NCI-H128 (cell line): ENCODE data around the gene STING1.
A peak's percentile ranks its signal among the peaks of the same experiment; 100 is the strongest.
"Not testable (repeated sequence)": the region's sequence is repeated elsewhere in the genome, so short reads cannot be mapped to it uniquely, and the experiment has no call there.

Experiments used
- DNase-seq: peaks from one replicate; lab custom pipeline; 2025; ENCODE audit not compliant: unreplicated experiment; lab: John Stamatoyannopoulos, UW

The STING1 gene

DNA sequence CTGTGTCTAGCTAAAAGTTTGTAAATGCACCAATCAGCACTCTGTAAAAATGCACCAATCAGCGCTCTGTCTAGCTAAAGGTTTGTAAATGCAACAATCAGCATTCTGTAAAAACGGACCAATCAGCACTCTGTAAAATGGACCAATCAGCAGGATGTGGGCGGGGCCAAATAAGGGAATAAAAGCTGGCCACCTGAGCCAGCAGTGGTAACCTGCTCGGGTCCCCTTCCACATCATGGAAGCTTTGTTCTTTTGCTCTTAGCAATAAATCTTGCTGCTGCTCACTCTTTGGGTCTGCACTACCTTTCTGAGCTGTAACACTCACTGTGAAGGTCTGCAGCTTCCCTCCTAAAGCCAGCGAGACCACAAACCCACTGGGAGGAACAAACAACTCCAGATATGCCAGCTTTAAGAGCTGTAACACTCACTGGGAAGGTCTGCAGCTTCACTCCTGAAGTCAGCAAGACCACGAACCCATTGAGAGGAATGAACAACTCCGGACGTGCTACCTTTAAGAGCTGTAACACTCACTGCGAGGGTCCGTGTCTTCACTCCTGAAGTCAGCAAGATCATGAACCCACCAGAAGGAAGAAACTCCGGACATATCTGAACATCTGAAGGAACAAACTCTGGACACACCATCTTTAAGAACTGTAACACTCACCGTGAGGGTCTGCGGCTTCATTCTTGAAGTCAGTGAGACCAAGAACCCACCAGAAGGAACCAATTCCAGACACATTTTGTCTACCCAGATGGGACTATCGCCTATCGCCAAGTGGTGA is 20.7 kb upstream of the STING1 start:
- not testable (repeated sequence) for DNase-seq

- DNase-seq: no peak
These were observed 18.8 kb upstream of the STING1 start for GRCh38 chr5:139501381-139501780.

DNA sequence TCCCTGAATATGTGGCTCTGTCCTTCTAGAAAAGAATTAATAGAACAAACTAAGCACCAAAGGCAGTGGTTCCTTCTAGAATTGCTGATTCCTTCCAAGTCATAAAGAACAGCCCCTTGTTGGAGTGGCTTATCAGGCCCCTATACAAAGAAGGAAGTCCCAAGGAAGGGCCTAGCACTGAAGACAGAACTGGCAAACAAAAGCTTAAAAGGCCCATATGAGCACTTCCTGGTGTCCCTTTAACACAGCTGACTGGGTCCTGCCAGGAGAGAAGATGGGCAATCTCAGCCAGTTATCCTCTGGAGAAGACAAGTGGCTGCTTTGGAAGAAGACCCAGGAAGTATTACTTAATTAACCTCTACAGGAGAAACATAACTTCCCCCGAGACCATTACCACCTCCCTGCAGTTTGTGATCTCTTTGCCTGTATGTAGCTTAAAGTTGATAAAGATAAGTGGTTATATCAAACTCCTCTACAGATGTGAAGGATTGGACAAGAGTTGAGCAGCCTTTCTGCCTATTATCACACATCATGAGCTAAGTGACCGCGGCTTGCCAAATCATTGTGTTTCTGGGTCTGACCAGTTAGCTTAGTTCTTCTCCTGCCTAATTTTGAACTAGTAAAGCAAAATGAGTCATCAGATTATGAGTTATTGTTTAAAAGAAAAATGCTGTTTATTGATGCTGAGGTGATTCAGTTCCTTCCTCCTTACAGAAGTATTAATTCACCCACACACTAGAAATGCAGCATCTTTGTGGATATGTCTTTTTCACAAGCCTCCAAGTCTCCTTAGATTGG is 13.3 kb upstream of the STING1 start:
- DNase-seq: no peak

- DNase-seq: no peak
These were observed 12.3 kb upstream of the STING1 start for GRCh38 chr5:139494832-139495231.

DNA sequence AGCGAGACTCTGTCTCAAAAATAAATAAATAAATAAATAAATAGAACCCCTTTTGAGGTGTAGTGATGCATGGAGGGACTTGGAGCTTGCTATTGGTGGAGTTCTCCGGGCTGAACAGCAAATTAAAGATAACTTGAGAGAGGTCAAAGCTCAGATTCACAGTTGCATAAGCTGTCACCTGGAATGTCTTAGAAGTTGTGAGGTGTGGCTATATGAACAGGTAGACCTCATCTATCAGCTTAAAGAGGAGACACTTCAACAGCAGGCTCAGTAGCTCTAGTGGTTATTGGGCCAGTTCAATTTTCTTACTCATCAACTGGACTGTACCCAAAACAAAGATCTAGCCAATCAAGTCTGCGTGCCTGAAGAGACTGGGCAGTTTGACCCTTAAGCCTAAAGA is 11.7 kb upstream of the STING1 start:
- no peak for DNase-seq

GRCh38 chr5:139492700-139493192 is 10.2 kb upstream of the STING1 start:
- no peak for DNase-seq

DNA sequence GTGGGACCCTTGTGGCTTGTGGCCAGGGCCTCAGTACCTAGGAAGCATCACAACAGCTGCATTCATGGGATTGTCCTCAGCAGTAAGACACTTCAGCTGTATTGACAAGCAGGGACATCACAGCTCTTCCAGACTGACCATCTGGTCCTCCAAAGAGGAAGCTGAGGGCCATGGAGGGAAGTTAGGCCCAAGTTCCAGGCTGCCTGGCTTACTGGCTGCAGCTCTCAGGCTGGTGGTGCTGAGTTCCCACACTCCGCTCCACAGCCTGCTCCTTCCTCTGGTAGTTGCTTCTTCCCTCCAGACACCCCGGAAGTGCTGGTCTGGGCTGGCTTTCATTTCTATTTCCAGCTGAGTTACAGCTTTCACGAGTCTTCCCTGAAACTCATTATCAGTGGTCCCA is 5.7 kb upstream of the STING1 start:
- DNase-seq: no peak

DNA sequence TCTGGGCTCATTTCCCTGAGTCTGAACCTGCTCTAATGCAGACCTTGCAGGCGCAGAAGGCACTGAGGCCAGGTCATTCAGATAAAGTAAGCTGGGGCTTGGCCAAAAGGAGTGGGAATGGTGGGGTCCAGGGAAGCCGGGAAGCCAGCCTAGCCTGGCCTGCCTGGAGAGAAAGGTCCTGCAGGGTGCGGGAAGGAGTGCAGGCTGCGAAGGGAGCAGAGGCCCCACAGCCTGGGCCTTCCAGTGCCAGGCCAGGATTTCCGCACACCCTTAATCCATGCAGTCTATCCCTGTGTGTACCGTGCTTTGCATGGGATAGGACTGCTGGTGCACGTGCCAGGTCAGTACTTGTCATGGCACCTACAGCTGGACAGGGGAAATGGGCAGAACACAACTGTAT is 3.6 kb upstream of the STING1 start:
- DNase-seq: no peak

DNA sequence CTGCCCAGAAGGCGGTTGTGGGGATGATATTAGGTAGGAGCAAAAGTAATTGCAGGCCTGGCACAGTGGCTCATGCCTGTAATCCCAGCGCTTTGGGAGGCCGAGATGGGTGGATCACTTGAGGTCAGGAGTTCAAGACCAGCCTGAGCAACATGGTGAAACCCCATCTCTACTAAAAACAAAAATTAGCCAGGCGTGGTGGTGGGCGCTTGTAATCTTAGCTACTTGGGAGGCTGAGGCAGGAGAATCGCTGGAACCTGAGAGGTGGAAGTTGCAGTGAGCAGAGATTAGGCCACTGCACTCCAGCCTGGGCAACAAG is 291 bp upstream of the STING1 start:
- not testable (repeated sequence) for DNase-seq

DNA sequence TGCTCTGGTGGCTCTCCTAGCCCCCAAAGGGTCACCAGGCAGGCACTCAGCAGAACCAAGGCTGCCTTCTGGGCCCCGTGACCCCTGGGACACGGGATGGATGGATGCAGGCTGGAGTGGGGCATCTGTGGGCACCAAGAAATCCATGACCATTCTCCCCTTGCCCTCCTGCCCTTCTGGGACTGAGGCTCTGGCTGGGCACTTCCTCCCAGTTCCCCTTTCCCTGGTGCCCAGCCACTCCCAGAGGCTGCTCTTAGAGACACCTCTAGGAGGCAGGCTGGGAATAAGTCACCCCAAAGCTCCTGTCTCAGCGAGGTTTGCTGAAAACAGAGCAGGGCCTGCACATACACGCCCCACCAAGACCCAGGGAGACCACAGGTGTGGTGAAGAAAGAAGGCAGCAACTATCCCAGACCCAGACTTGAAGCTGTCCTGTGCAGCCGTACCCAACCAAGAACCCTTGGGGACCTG is 943 bp downstream of the STING1 start:
- DNase-seq: peak; percentile 15

DNA sequence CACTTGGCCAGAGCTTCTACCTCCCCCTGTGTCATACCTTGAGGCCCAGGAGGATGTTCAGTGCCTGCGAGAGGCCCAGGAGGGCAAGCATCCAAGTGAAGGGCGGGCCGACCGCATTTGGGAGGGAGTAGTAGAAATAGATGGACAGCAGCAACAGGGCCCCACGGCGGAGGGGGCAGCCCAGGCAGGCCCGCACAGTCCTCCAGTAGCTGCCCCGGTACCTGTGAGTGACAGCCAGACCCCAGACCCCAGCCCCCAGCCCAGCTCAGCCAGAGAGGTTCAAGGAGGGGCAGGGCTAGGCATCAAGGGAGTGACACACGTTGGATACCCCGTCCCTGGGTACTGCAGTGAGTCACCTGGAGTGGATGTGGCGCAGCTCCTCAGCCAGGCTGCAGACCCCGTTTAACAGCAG is 1.4 kb downstream of the STING1 start:
- DNase-seq: no peak

GRCh38 chr5:139479729-139480128 is 2.8 kb downstream of the STING1 start:
- not testable (repeated sequence) for DNase-seq

DNA sequence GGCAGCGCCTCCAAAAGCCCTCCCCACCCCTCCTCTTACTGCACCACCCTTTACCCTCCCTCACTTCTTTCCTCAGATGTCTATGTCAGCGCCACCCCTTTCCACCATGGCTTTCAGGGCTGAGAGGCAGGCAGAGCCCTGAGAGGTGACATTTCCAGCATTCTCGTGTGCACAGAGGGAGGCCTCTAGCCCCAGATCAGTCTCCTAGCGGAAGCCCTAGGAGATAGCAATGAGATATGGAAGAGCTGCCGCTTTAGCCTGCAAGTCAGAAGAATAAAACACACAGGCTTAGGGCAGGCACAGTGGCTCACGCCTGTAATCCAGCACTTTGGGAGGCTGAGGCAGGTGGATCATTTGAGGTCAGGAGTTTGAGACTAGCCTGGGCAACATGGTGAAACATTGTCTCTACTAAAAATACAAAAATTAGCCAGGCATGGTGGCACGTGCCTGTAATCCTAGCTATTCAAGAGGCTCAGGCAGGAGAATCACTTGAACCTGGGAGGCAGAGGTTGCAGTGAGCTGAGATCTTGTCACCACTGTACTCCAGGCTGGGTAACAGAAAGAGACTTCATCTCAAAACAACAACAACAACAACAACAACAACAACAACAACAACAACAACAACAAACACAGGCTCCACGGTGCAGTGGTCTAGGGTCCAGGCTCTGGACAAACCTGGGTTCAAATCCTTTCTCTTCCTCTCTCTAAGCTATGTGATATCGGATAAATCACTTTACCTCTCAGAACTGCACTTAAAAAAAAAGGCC is 3.7 kb downstream of the STING1 start:
- not testable (repeated sequence) for DNase-seq

GRCh38 chr5:139475865-139476617 is 6.5 kb downstream of the STING1 start:
- DNase-seq: no peak

- no peak for DNase-seq
These were observed 7.4 kb downstream of the STING1 start for GRCh38 chr5:139474890-139475791.

GRCh38 chr5:139473565-139473964 is 9.0 kb downstream of the STING1 start:
- DNase-seq: no peak

- DNase-seq: no peak
These were observed 9.5 kb downstream of the STING1 start for GRCh38 chr5:139473105-139473504.

- DNase-seq: no peak
These were observed 10.1 kb downstream of the STING1 start for GRCh38 chr5:139472386-139473030.

DNA sequence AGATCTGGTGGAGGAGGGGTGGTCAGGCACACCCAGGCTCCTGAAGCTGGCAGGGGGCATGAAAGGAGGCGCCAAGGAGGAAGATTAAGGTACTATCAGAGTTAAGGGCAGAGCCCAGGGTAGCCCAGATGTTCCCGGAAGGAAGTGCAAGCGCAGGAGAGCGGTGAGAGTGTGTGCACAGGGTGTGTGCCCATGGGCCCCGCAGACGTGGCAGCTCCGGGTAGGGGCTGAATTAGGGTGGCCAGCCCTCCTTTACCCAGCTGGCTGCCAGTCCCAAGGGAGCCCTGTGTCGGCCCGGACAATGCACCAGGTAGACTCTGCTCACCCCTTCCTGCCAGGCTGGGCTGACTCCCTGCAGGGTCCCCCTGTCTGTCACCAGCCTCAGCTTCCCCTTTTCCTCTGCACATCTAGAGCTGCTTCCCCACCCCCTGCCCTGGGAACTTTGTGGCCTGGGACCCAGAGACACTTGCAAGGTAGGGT is 11.7 kb downstream of the STING1 start, which contains the start of gene SMIM33:
TSS of gene SMIM33 (plus strand) at position 184 of the 480 bp plus-strand sequence. CDS start at position 302, 118 bp downstream.
- DNase-seq: no peak
